IPS-18c (cell line): ENCODE measurements around the gene AIRE.
"Not testable (repeated sequence)": the region's sequence is repeated elsewhere in the genome, so short reads cannot be mapped to it uniquely, and the experiment has no call there.

Experiments used
- H3K4me3 ChIP-seq: 2 replicates; pipeline ENCODE4 v1.7.0; 2013; ENCODE audit warnings: low read depth, mild to moderate bottlenecking, low read length, moderate library complexity; ENCODE audit not compliant: insufficient read depth
- H3K9me3 ChIP-seq: one replicate; pipeline ENCODE4 v1.6.1; 2013; ENCODE audit warnings: mild to moderate bottlenecking, low read length, moderate library complexity; ENCODE audit not compliant: control insufficient read depth, insufficient read depth

Gene AIRE

GRCh38 chr21:44297525-44298290, 12.0 kb downstream of the AIRE start:
- Histone ChIP-seq H3K9me3 (no peaks in the 10 kb centered on the region), H3K4me3 (no peak overlapping the region)

GRCh38 chr21:44298301-44298700, 12.6 kb downstream of the AIRE start:
- no peak overlapping the region for H3K4me3 ChIP-seq
- no peaks in the 10 kb centered on the region for H3K9me3 ChIP-seq

- H3K4me3 ChIP-seq, result peak overlapping the region; percentile 59
- H3K9me3 ChIP-seq, result no peaks in the 10 kb centered on the region
Observed at GRCh38 chr21:44299085-44299457, 13.4 kb downstream of the AIRE start.

GRCh38 chr21:44299458-44300261, 14.0 kb downstream of the AIRE start, which contains the start of gene PFKL:
TSS of gene PFKL (plus strand) at chr21:44300053. CDS start at chr21:44300106, 53 bp downstream.
- Histone ChIP-seq H3K4me3 (peak within 1 kb of the TSS; percentile 68), H3K9me3 (no peaks in the 10 kb centered on the region)

- H3K4me3 ChIP-seq, result peak overlapping the region; percentile 68
Observed at GRCh38 chr21:44300262-44300959, 14.7 kb downstream of the AIRE start.

GRCh38 chr21:44301141-44301540, 15.5 kb downstream of the AIRE start:
- Histone ChIP-seq H3K4me3 (peak overlapping the region; percentile 68; the same call in 1 of the 2 replicates), H3K9me3 (no peaks in the 10 kb centered on the region)

More at GRCh38 chr21:44300262-44300959, 14.7 kb downstream of the AIRE start:
- H3K9me3 ChIP-seq, result no peaks in the 10 kb centered on the region

GRCh38 chr21:44301961-44302406, 16.3 kb downstream of the AIRE start:
- Histone ChIP-seq H3K4me3 (no peak overlapping the region), H3K9me3 (no peaks in the 10 kb centered on the region)

- not testable (repeated sequence) for H3K4me3 ChIP-seq, H3K9me3 ChIP-seq
Observed at GRCh38 chr21:44302573-44303401, 17.1 kb downstream of the AIRE start.

- no peaks in the 10 kb centered on the region for H3K9me3 ChIP-seq
Observed at GRCh38 chr21:44303490-44303981, 17.9 kb downstream of the AIRE start.

GRCh38 chr21:44304011-44304616, 18.4 kb downstream of the AIRE start:
- no peak overlapping the region for H3K4me3 ChIP-seq
- H3K9me3 ChIP-seq, result no peaks in the 10 kb centered on the region

More at GRCh38 chr21:44303490-44303981, 17.9 kb downstream of the AIRE start:
- H3K4me3 ChIP-seq, result no peak overlapping the region

- Histone ChIP-seq H3K4me3 (no peak overlapping the region), H3K9me3 (no peaks in the 10 kb centered on the region)
Observed at GRCh38 chr21:44304877-44305293, 19.2 kb downstream of the AIRE start.

GRCh38 chr21:44305691-44306090, 20.0 kb downstream of the AIRE start:
- H3K9me3 ChIP-seq, result no peaks in the 10 kb centered on the region
- no peak overlapping the region for H3K4me3 ChIP-seq

- Histone ChIP-seq H3K9me3 (no peaks in the 10 kb centered on the region), H3K4me3 (no peak overlapping the region)
Observed at GRCh38 chr21:44306936-44307704, 21.4 kb downstream of the AIRE start.

GRCh38 chr21:44310628-44311507, 25.2 kb downstream of the AIRE start:
- no peaks in the 10 kb centered on the region for H3K9me3 ChIP-seq
- no peak overlapping the region for H3K4me3 ChIP-seq

- no peaks in the 10 kb centered on the region for H3K9me3 ChIP-seq
Observed at GRCh38 chr21:44312089-44312488, 26.4 kb downstream of the AIRE start.

More at GRCh38 chr21:44312089-44312488, 26.4 kb downstream of the AIRE start:
- H3K4me3 ChIP-seq, result no peak overlapping the region
